ENCODE data around the gene C2orf72. TPM values are rescaled to one million over a fixed set of nuclear protein-coding genes. Genes with fewer than 3 reads are reported as not detected.
A peak's percentile ranks its signal among the peaks of the same experiment; 100 is the strongest.

C2orf72 gene
- total RNA-seq, 4 donors from 2014 or later, result 0.06 to 0.83 (median 0.17) TPM; not detected in 1

DNA sequence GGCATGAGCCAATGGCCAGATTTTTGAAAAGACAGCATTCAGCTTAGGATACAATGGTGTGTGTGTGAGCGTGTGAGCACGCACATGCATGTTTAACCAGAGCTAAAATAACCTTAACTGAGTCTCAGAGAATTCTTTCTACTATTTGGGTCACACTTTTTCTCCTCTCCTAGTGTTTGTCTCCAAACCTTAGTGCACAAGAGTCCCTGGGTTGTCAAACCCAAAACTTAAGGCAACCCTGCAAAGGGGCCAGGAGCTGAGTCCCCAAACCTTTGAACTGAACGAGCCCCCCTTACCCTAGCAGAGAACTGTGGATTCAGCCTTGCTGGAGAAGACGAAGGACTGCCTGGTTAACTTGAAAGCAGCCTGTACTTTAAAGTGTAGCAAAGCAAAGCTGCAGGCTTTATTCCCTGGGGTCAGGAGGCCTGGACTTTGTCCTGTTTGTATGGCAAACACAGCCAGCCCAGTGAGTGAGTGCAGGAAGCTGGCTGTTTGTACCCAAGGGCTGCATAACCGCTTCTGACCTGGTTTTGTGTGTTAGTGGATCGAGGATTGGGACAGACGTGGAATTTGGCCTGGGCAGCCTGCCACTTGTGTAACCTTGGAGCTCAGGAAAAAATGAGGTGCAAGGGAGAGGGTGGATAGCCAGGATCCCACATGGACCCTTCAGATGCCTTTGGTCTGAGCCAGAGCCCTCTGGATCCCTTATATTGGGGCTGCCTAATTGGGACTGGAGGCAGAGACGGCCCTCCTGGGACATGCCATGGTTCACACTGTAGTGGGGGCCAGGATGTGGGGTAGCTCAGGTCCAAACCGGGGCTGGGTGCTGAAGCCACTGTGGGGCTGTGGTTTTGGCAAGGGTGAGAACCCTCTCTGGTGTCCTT is 12.9 kb downstream of the C2orf72 start:
- no peak overlapping the region for H3K27ac ChIP-seq (replicated peaks in 1 of 4)
- no peak overlapping the region for H3K4me3 ChIP-seq
- no peak for DNase-seq (ENCODE audit: extremely low spot score)
- 71% methylated on average over 8 of the region's 9 CpGs for WGBS
- H3K27me3 ChIP-seq, result peaks cover 0 to 23% (median 0%) of the 10 kb centered on the region in 4 donors
- peaks cover 3 to 13% (median 11%) of the 10 kb centered on the region in 4 donors for H3K4me1 ChIP-seq
- intact Hi-C loops (cut with DNase I), result no loop called here
- TF ChIP-seq POLR2A (IDR thresholded peaks at IDR 0.05; ENCODE audit: low read depth) (no peak), EP300 (IDR thresholded peaks at IDR 0.05) (no peak), POLR2AphosphoS5 (IDR thresholded peaks at IDR 0.05) (no peak)
- TF ChIP-seq, protein P1, sequence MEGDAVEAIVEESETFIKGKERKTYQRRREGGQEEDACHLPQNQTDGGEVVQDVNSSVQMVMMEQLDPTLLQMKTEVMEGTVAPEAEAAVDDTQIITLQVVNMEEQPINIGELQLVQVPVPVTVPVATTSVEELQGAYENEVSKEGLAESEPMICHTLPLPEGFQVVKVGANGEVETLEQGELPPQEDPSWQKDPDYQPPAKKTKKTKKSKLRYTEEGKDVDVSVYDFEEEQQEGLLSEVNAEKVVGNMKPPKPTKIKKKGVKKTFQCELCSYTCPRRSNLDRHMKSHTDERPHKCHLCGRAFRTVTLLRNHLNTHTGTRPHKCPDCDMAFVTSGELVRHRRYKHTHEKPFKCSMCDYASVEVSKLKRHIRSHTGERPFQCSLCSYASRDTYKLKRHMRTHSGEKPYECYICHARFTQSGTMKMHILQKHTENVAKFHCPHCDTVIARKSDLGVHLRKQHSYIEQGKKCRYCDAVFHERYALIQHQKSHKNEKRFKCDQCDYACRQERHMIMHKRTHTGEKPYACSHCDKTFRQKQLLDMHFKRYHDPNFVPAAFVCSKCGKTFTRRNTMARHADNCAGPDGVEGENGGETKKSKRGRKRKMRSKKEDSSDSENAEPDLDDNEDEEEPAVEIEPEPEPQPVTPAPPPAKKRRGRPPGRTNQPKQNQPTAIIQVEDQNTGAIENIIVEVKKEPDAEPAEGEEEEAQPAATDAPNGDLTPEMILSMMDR (IDR thresholded peaks at IDR 0.05), result no peak
- H3K9me3 ChIP-seq, result no peaks in the 10 kb centered on the region
- H3K36me3 ChIP-seq, result no peaks in the 10 kb centered on the region

DNA sequence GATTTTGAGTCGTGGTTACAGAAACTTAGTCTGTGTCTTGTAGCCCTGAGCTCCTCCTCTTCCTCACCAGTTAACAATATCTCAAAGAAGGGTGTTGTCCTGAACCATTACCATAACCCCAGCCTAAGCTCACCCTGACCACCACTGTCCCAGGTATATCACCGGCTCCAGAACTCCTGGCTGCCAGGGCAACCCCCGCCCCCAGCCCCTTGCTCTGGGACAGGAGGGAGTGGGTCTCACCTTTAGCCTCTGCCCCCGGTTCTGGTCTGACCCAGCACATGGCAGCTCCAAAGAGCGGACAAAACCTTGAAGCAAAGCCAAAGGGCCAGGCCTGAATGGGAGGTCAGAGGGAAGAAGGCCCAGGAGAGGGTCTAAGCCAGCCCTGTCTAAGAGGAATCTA is 13.8 kb downstream of the C2orf72 start:
- no peak for TF ChIP-seq POLR2A (IDR thresholded peaks at IDR 0.05; ENCODE audit: low read depth)
- no peak for TF ChIP-seq EP300 (IDR thresholded peaks at IDR 0.05)
- TF ChIP-seq, protein P1 (IDR thresholded peaks at IDR 0.05), result no peak
- TF ChIP-seq POLR2AphosphoS5 (IDR thresholded peaks at IDR 0.05), result no peak
- H3K9me3 ChIP-seq, result no peaks in the 10 kb centered on the region
- WGBS, result 86% methylated on average over 5 of the region's 5 CpGs
- H3K27ac ChIP-seq (replicated peaks in 1 of 4), result no peak overlapping the region
- no peak overlapping the region for H3K4me3 ChIP-seq
- no peak for DNase-seq (ENCODE audit: extremely low spot score)
- no peaks in the 10 kb centered on the region for H3K36me3 ChIP-seq
- intact Hi-C loops (cut with DNase I), result no loop called here
- H3K27me3 ChIP-seq, result peaks cover 0 to 23% (median 0%) of the 10 kb centered on the region in 4 donors
- H3K4me1 ChIP-seq, result peaks cover 3 to 13% (median 12%) of the 10 kb centered on the region in 4 donors

DNA sequence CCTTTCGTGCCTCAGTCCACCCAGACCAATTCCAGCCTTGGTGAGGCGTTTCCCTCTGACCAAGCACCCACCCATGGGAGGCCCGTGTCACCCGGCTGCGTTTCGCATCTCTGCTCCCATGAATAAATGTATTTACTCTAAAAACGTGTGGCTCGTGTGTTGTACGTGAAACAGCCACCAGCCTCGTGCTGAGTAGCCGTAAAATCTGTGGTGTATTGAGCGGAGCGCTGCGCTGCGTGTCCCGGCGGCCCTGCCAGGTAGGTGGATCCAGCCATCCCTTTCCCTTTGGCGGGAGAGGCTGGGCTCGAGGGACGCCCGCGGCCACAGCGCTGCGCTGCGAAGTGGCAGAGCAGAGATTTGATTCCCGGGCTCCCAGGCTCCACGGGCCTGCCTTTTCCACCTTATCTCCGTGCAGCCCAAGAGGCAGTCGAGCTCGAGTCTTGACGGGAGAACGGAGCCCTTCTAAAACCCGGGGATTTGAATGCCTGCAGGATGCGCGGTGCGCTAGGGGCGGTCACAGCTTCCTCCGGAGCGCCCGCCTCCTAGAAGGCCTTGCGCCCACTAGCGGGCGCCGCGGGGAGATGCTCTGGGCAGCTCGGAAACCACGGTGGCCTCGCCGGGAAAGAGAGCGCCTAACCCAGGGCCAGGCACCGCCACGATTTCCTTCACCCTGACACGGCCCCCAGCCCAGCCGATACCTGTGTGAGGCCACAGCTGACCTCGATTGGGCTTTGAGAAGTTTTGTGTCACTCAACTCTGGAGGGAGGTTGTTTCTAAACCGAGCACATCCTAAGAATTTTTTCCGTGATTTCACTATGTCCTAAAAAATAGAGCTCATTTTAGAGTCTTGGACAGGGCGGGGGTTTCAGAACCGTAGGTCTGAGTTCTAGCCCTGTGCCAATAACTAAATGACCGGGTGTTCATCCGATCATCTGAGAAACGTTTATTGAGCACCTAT is 15.4 kb downstream of the C2orf72 start:
- peaks cover 0 to 13% (median 0%) of the 10 kb centered on the region in 4 donors for H3K27me3 ChIP-seq
- no peaks in the 10 kb centered on the region for H3K36me3 ChIP-seq
- DNase-seq (ENCODE audit: extremely low spot score), result no peak
- H3K9me3 ChIP-seq, result no peaks in the 10 kb centered on the region
- H3K4me1 ChIP-seq, result peaks cover 3 to 23% (median 17%) of the 10 kb centered on the region in 4 donors
- H3K4me3 ChIP-seq, result peak overlapping the region; percentile 58 to 71 (median 66)
- TF ChIP-seq, protein P1 (IDR thresholded peaks at IDR 0.05), result peak; percentile 88 to 99 (median 92)
- peak in 1 of 2 donors; percentile 66 for TF ChIP-seq POLR2AphosphoS5 (IDR thresholded peaks at IDR 0.05)
- TF ChIP-seq EP300 (IDR thresholded peaks at IDR 0.05), result no peak
- intact Hi-C loops (cut with DNase I), result no loop called here
- peak overlapping the region; percentile 50 to 69 (median 60) for H3K27ac ChIP-seq (replicated peaks in 1 of 4)
- 8% methylated on average over 36 of the region's 62 CpGs for WGBS

DNA sequence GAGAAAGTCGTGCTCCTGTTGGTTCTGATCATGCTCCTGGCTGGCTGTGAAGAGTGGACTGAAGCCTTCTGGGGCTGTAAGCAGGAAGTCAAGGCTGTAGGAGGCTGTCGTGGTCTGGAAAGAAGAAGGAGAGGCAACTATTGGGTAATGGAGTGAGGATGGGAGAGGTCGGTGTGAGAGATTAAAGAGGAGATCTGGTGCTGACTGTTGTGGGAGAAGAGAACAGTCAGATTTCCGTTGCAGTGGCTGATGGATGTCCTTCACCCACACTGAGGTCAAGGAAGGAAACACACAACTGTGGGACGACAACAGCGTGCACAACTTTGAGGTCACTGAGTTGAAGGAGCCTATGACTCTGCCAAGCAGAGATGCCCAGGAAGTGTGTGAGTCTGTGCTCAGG is 16.5 kb downstream of the C2orf72 start:
- DNase-seq (ENCODE audit: extremely low spot score), result no peak
- 72% methylated on average over 6 of the region's 6 CpGs for WGBS
- TF ChIP-seq EP300 (IDR thresholded peaks at IDR 0.05) (no peak), POLR2A (IDR thresholded peaks at IDR 0.05; ENCODE audit: low read depth) (no peak), POLR2AphosphoS5 (IDR thresholded peaks at IDR 0.05) (no peak)
- TF ChIP-seq, protein P1 (IDR thresholded peaks at IDR 0.05), result no peak
- Histone ChIP-seq H3K4me3 (no peak overlapping the region), H3K4me1 (peaks cover 13 to 34% (median 28%) of the 10 kb centered on the region in 4 donors), H3K36me3 (no peaks in the 10 kb centered on the region), H3K9me3 (no peaks in the 10 kb centered on the region), H3K27me3 (peaks cover 0 to 6% (median 0%) of the 10 kb centered on the region in 4 donors), H3K27ac (replicated peaks in 1 of 4) (no peak overlapping the region)
- intact Hi-C loops (cut with DNase I), result no loop called here

Data from esophagus muscularis mucosa (tissue), 4 donors.